ENCODE measurements around the gene RUNX1.

DNA sequence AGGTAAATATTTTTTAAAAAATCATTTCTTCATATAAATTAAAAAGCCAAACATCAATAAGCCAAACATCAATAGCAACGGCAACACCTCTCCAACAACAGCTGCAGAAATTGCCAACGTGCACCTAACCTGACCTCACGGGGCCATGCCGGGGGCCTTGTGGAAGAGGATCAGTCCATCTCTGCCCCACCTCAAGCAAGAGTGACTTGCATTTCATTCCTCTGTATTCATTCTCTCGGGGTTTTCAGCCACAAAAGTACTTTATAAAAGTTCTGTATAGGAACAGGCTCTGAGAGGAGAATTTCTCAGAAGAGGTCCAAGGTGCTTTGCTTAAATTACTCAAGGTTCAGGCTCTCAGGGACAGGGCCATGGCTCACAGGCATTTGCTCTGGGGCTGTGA, 100.9 kb downstream of the RUNX1 start:
- TF ChIP-seq FOXK2 (IDR thresholded peaks at IDR 0.05) = no peak
- no peak for TF ChIP-seq SP1 (IDR thresholded peaks at IDR 0.05)
- no peak for TF ChIP-seq HDGF (IDR thresholded peaks at IDR 0.05; ENCODE audit: borderline replicate concordance)
- no peak for TF ChIP-seq FOXA1 (IDR thresholded peaks at IDR 0.05)
- no peak for TF ChIP-seq FOXM1 (IDR thresholded peaks at IDR 0.05; ENCODE audit: borderline replicate concordance)

All from HEK293T (cell line).